ENCODE results near the gene TIMM17A. TPM values are rescaled to one million over a fixed set of nuclear protein-coding genes. Genes with fewer than 3 reads are reported as not detected.

Gene TIMM17A
- total RNA-seq, 4 donors from 2014 or later, result 18.8 to 24.8 (median 21.3) TPM

- no peaks in the 10 kb centered on the region for H3K36me3 ChIP-seq
- H3K4me3 ChIP-seq, result no peak overlapping the region
- no peaks in the 10 kb centered on the region for H3K4me1 ChIP-seq
- TF ChIP-seq CTCF (IDR thresholded peaks at IDR 0.05) (no peak), EP300 (IDR thresholded peaks at IDR 0.05) (no peak), POLR2AphosphoS5 (IDR thresholded peaks at IDR 0.05) (no peak), POLR2A (IDR thresholded peaks at IDR 0.05) (no peak)
- WGBS, result 81% methylated on average over 2 of the region's 2 CpGs
- no peak overlapping the region for H3K27ac ChIP-seq
- no peaks in the 10 kb centered on the region for H3K27me3 ChIP-seq
- DNase-seq (ENCODE audit: low spot score in 2 of 2), result no peak
- no peaks in the 10 kb centered on the region for H3K9me3 ChIP-seq
Observed at GRCh38 chr1:201925301-201925567, 30.1 kb upstream of the TIMM17A start.

GRCh38 chr1:201925981-201926645 lies 29.2 kb upstream of the TIMM17A start:
- Histone ChIP-seq H3K27me3 (no peaks in the 10 kb centered on the region), H3K4me1 (no peaks in the 10 kb centered on the region), H3K9me3 (no peaks in the 10 kb centered on the region), H3K4me3 (no peak overlapping the region), H3K36me3 (no peaks in the 10 kb centered on the region), H3K27ac (no peak overlapping the region)
- TF ChIP-seq POLR2AphosphoS5 (IDR thresholded peaks at IDR 0.05) (no peak), EP300 (IDR thresholded peaks at IDR 0.05) (no peak), CTCF (IDR thresholded peaks at IDR 0.05) (no peak)
- WGBS, result 81% methylated on average over 5 of the region's 5 CpGs
- DNase-seq (ENCODE audit: low spot score in 2 of 2), result no peak

- H3K4me1 ChIP-seq, result no peaks in the 10 kb centered on the region
- H3K27ac ChIP-seq, result no peak overlapping the region
- 79% methylated on average over 3 of the region's 3 CpGs for WGBS
- H3K9me3 ChIP-seq, result no peaks in the 10 kb centered on the region
- H3K36me3 ChIP-seq, result no peaks in the 10 kb centered on the region
- DNase-seq (ENCODE audit: low spot score in 2 of 2), result no peak
- H3K27me3 ChIP-seq, result no peaks in the 10 kb centered on the region
- TF ChIP-seq EP300 (IDR thresholded peaks at IDR 0.05) (no peak), POLR2AphosphoS5 (IDR thresholded peaks at IDR 0.05) (no peak), CTCF (IDR thresholded peaks at IDR 0.05) (no peak), POLR2A (IDR thresholded peaks at IDR 0.05) (no peak)
- H3K4me3 ChIP-seq, result no peak overlapping the region
Observed at GRCh38 chr1:201928266-201928665, 27.0 kb upstream of the TIMM17A start.

- H3K27me3 ChIP-seq, result no peaks in the 10 kb centered on the region
- 81% methylated on average over 4 of the region's 4 CpGs for WGBS
- no peaks in the 10 kb centered on the region for H3K36me3 ChIP-seq
- TF ChIP-seq CTCF (IDR thresholded peaks at IDR 0.05) (no peak), EP300 (IDR thresholded peaks at IDR 0.05) (no peak), POLR2A (IDR thresholded peaks at IDR 0.05) (no peak), POLR2AphosphoS5 (IDR thresholded peaks at IDR 0.05) (no peak)
- no peak overlapping the region for H3K27ac ChIP-seq
- H3K9me3 ChIP-seq, result no peaks in the 10 kb centered on the region
- no peak for DNase-seq (ENCODE audit: low spot score in 2 of 2)
- H3K4me3 ChIP-seq, result no peak overlapping the region
- no peaks in the 10 kb centered on the region for H3K4me1 ChIP-seq
Observed at GRCh38 chr1:201930137-201930536, 25.2 kb upstream of the TIMM17A start.

GRCh38 chr1:201930803-201931202 lies 24.5 kb upstream of the TIMM17A start:
- Histone ChIP-seq H3K4me3 (no peak overlapping the region), H3K27me3 (no peaks in the 10 kb centered on the region), H3K4me1 (no peaks in the 10 kb centered on the region), H3K9me3 (no peaks in the 10 kb centered on the region), H3K36me3 (no peaks in the 10 kb centered on the region), H3K27ac (no peak overlapping the region)
- TF ChIP-seq CTCF (IDR thresholded peaks at IDR 0.05) (no peak), POLR2AphosphoS5 (IDR thresholded peaks at IDR 0.05) (no peak), EP300 (IDR thresholded peaks at IDR 0.05) (no peak), POLR2A (IDR thresholded peaks at IDR 0.05) (no peak)
- no peak for DNase-seq (ENCODE audit: low spot score in 2 of 2)
- WGBS, result 79% methylated on average over 5 of the region's 5 CpGs

Data from suprapubic skin (tissue), 4 donors.